HCT116 (cell line): ENCODE results near the gene HECW1. TPM values are rescaled to one million over a fixed set of nuclear protein-coding genes. Genes with fewer than 3 reads are reported as not detected.

Experiments
- ATAC-seq: fragments of 200-7000 bp; cut with Tn5 transposase; 2 replicates; pipeline ENCODE4 v1.9.1; 2020; ENCODE audit warnings: mild to moderate bottlenecking, moderate library complexity
- BruUV-seq: library from RNA; stranded (reverse); fragments of 400-500 nt; replicated peaks from 2 replicates; lab custom pipeline; 2021; lab: Mats Ljungman, UMichigan
- CTCF ChIA-PET: fragments of 300-600 bp; sonication (Branson Sonifier 250); formaldehyde crosslinking; loops from one replicate; lab custom pipeline; 2021; ENCODE audit warnings: antibody characterized with exemption; lab: Charles Lee
- POLR2A ChIA-PET: fragments of 300-600, 350-600 bp; sonication (Branson Sonifier 250); formaldehyde crosslinking; loops from one replicate; lab custom pipeline; 2021; ENCODE audit warnings: antibody characterized with exemption; lab: Charles Lee
- RAD21 ChIA-PET, 2 experiments: fragments of 300-600 bp; sonication (Branson Sonifier 250); formaldehyde crosslinking; loops; one replicate each; lab custom pipeline; 2023; ENCODE audit warnings: low total read pairs in 2 of 2; ENCODE audit not compliant: uncharacterized antibody in 2 of 2, unreplicated experiment in 2 of 2, low non-redundant PET in 1 of 2; lab: Charles Lee
- DNase-seq: peaks from one replicate; pipeline ENCODE4 v3.0.0-alpha.2; 2010; ENCODE audit warnings: low read depth, low spot score
- H2AFZ ChIP-seq: fragments of 200-600 bp; shearing (Covaris generic), sonication (generic); 2 replicates; pipeline ENCODE4 v1.6.1; 2017; ENCODE audit warnings: low read depth, mixed run types, mixed read lengths, antibody characterized with exemption, low read length; ENCODE audit not compliant: poor library complexity, severe bottlenecking
- H3K27ac ChIP-seq: 2 replicates; pipeline ENCODE4 v1.5.1; 2012; ENCODE audit warnings: low read depth, low read length
- H3K27me3 ChIP-seq: fragments of 200-600 bp; sonication (generic); 2 replicates; pipeline ENCODE4 v1.6.1; 2016; ENCODE audit warnings: mixed run types, low read length, mixed read lengths; ENCODE audit not compliant: insufficient read depth
- H3K36me3 ChIP-seq, 2 experiments: fragments of 200-500 bp in 1 of 2; fragments of 200-600 bp in 1 of 2; sonication (Bioruptor generic) in 1 of 2; sonication (generic) in 1 of 2; 2 replicates each; pipeline versions ENCODE4 v1.5.1 to v1.6.1; 2014 to 2016; ENCODE audit warnings: low read length in 2 of 2, inconsistent platforms in 1 of 2, mixed read lengths in 1 of 2, mixed run types in 1 of 2; ENCODE audit not compliant: insufficient read depth in 2 of 2, control insufficient read depth in 1 of 2
- H3K4me1 ChIP-seq, 2 experiments: fragments of 200-600 bp in 1 of 2; sonication (generic) in 1 of 2; 2 replicates each; pipeline versions ENCODE4 v1.5.1 to v1.6.1; 2012 to 2017; ENCODE audit warnings: low read length in 2 of 2, inconsistent platforms in 1 of 2, mild to moderate bottlenecking in 1 of 2, mixed read lengths in 1 of 2, mixed run types in 1 of 2, moderate library complexity in 1 of 2; ENCODE audit not compliant: insufficient read depth in 2 of 2, control insufficient read depth in 1 of 2
- H3K4me2 ChIP-seq: fragments of 200-600 bp; sonication (generic); 2 replicates; pipeline ENCODE4 v1.6.1; 2017; ENCODE audit warnings: mixed run types, low read length, mixed read lengths
- H3K4me3 ChIP-seq, 2 experiments: fragments of 200-600 bp in 1 of 2; sonication (generic) in 1 of 2; replicated peaks in 1 of 2; 2 replicates each; pipeline ENCODE4 v1.5.1; 2011 to 2016; ENCODE audit warnings: low read length in 2 of 2, control low read depth in 1 of 2, low read depth in 1 of 2, mild to moderate bottlenecking in 1 of 2, mixed read lengths in 1 of 2, mixed run types in 1 of 2
- H3K79me2 ChIP-seq: fragments of 200-600 bp; sonication (generic); 2 replicates; pipeline ENCODE4 v1.6.1; 2017; ENCODE audit warnings: mild to moderate bottlenecking, mixed run types, low read length, moderate library complexity, mixed read lengths; ENCODE audit not compliant: insufficient read depth
- H3K9ac ChIP-seq: fragments of 200-600 bp; sonication (generic); 2 replicates; pipeline ENCODE4 v1.6.1; 2016; ENCODE audit warnings: low read length, mixed read lengths
- H3K9me2 ChIP-seq: fragments of 200-600 bp; sonication (generic), shearing (Covaris generic); 2 replicates; pipeline ENCODE4 v1.6.1; 2017; ENCODE audit warnings: mixed run types, mild to moderate bottlenecking, moderate library complexity; ENCODE audit not compliant: insufficient read depth
- H3K9me3 ChIP-seq, 2 experiments: fragments of 200-500 bp in 1 of 2; fragments of 200-600 bp in 1 of 2; sonication (Bioruptor generic) in 1 of 2; sonication (generic) in 1 of 2; 2 replicates each; pipeline ENCODE4 v1.6.1; 2014 to 2017; ENCODE audit warnings: low read length in 2 of 2, mixed read lengths in 2 of 2, inconsistent platforms in 1 of 2, low read depth in 1 of 2, mild to moderate bottlenecking in 1 of 2, mixed run types in 1 of 2, moderate library complexity in 1 of 2; ENCODE audit not compliant: control insufficient read depth in 1 of 2, insufficient read depth in 1 of 2
- H4K20me1 ChIP-seq: fragments of 200-600 bp; sonication (generic), shearing (Covaris generic); 2 replicates; pipeline ENCODE4 v1.6.1; 2017; ENCODE audit warnings: mixed run types, mild to moderate bottlenecking, moderate library complexity; ENCODE audit not compliant: insufficient read depth
- CEBPB ChIP-seq: IDR thresholded peaks from 2 replicates; pipeline ENCODE4 v1.6.1; 2012; ENCODE audit warnings: low read depth
- ELF1 ChIP-seq: IDR thresholded peaks from 2 replicates; pipeline ENCODE4 v1.6.1; 2012; ENCODE audit warnings: low read depth, borderline replicate concordance
- EZH2 ChIP-seq: fragments of 200-600 bp; sonication (generic); IDR thresholded peaks from 2 replicates; pipeline ENCODE4 v1.6.1; 2017; ENCODE audit warnings: antibody characterized with exemption, mixed run types
- EZH2phosphoT487 ChIP-seq: fragments of 200-600 bp; IDR thresholded peaks from 2 replicates; pipeline ENCODE4 v1.6.1; 2018; ENCODE audit warnings: antibody characterized with exemption, borderline replicate concordance
- SP1 ChIP-seq: IDR thresholded peaks from 2 replicates; pipeline ENCODE4 v1.6.1; 2012; ENCODE audit warnings: low read depth
- ZFX ChIP-seq: fragments of 450-650 bp; IDR thresholded peaks from 2 replicates; pipeline ENCODE4 v1.6.1; 2017
- ZNF274 ChIP-seq: fragments of 200-500 bp; sonication (Bioruptor generic); IDR thresholded peaks from 2 replicates; pipeline ENCODE4 v1.6.1; 2014; ENCODE audit warnings: mild to moderate bottlenecking, low read depth, low read length, inconsistent platforms
- intact Hi-C: fragments of 100-400 bp; cut with micrococcal nuclease; formaldehyde crosslinking; loops from 2 replicates; pipeline ENCODE4 v1.10.0; 2022
- total RNA-seq: library from RNA; stranded (reverse); gene quantifications from one replicate; pipeline ENCODE4 v1.2.1, GENCODE V29; 2021; ENCODE audit not compliant: unreplicated experiment
- TF ChIP-seq, protein P1 (sequence below): IDR thresholded peaks from 2 replicates; pipeline ENCODE4 v1.6.1; 2012
- TF ChIP-seq, protein P2 (sequence below), 3 experiments: fragments of 200-600 bp in 1 of 3; sonication (generic) in 1 of 3; IDR thresholded peaks in 2 of 3; conservative IDR thresholded peaks in 1 of 3; 2 replicates each; pipeline ENCODE4 v1.5.1; 2012 to 2017; ENCODE audit warnings: low read depth in 2 of 3, low read length in 2 of 3, antibody characterized with exemption in 1 of 3, borderline replicate concordance in 1 of 3, control low read depth in 1 of 3, mild to moderate bottlenecking in 1 of 3, mixed read lengths in 1 of 3, mixed run types in 1 of 3, moderate library complexity in 1 of 3; ENCODE audit not compliant: insufficient read depth in 1 of 3

HECW1 gene
- total RNA-seq, 1 experiment from 2014 or later = 5.6 TPM

DNA sequence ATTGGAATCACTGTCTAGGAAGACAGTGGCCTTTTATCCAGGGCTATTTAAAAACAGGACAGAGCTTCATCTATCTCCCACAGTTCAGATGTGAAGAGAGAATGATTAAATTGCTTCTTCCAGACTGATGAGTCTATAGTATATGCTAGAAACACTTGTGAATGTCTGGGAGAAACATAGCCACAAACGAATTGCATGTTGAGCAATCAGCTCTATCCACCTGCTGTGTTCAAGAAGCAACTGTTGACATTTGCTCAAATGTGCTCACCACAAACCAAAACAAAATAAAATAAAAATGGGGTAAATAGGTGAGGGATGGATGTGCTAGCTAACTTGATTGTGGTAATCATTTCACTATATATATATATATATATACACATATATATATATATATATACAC lies 195.1 kb downstream of the HECW1 start:
- no peaks in the 10 kb centered on the region for H3K36me3 ChIP-seq
- ATAC-seq (no peak), DNase-seq (no peak)
- no peaks in the 10 kb centered on the region for H3K79me2 ChIP-seq
- no peak overlapping the region for H2AFZ ChIP-seq
- no peaks in the 10 kb centered on the region for H3K9me2 ChIP-seq
- peaks cover 0 to 17% of the 10 kb centered on the region in 2 experiments; a peak in 2 of 4 replicates for H3K4me1 ChIP-seq
- POLR2A ChIA-PET = no interaction called here
- RAD21 ChIA-PET = no interaction called here
- no peaks in the 10 kb centered on the region for H4K20me1 ChIP-seq
- no peak overlapping the region for H3K9ac ChIP-seq
- no peaks in the 10 kb centered on the region for H3K9me3 ChIP-seq
- H3K27me3 ChIP-seq = no peaks in the 10 kb centered on the region
- no TSS peak for BruUV-seq
- no peak for TF ChIP-seq CEBPB
- TF ChIP-seq ZFX = no peak
- no peak for TF ChIP-seq SP1
- TF ChIP-seq, protein P1, sequence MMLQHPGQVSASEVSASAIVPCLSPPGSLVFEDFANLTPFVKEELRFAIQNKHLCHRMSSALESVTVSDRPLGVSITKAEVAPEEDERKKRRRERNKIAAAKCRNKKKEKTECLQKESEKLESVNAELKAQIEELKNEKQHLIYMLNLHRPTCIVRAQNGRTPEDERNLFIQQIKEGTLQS = no peak
- TF ChIP-seq EZH2 = no peak
- TF ChIP-seq ELF1 = no peak
- no peak for TF ChIP-seq EZH2phosphoT487
- no peak overlapping the region for H3K4me3 ChIP-seq
- intact Hi-C loops = no loop called here
- CTCF ChIA-PET = no interaction called here
- no peak overlapping the region for H3K27ac ChIP-seq
- H3K4me2 ChIP-seq = no peak overlapping the region

DNA sequence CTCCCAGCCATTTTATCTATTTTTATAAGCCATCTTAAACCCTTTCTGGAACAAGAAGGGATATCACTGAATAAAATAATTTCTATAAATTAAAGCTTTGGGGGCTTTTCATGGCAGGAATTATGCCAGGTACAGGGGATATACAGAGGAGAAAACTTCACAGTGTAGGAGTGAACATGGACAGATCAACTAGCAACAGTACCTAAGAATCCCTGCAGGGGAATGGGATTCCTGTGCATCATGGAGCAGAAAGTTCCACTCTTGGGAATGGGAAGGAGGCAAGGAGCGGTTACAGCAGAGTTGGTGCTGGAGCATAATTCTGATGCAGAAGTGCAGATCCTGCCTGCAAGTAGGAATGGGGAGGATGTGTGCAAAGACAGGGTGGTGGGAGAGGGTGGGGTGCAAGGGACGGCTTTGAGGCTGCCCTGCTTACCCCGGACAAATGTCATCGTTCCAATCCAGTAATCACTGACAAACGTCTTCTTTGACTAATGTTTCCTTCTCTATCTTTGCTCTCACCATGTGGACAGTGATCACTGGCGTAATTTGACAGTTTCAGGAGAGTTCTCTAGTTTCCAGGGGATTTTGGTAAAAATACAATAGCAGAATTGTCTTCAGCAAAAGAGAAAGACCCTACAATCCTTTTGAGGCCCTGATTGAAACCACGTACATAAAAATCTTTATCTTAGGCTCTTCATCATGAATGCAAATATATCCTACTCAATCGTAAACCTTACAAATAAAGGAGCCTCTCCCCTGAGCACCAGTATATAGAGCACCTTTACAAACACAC lies 196.7 kb downstream of the HECW1 start:
- H3K4me1 ChIP-seq = peaks cover 0 to 2% of the 10 kb centered on the region in 2 experiments; a peak in 2 of 4 replicates
- H3K27ac ChIP-seq = no peak overlapping the region
- H3K9ac ChIP-seq = no peak overlapping the region
- H3K9me2 ChIP-seq = no peaks in the 10 kb centered on the region
- H4K20me1 ChIP-seq = no peaks in the 10 kb centered on the region
- no peak for ATAC-seq
- no peaks in the 10 kb centered on the region for H3K36me3 ChIP-seq
- no peak for DNase-seq
- H3K79me2 ChIP-seq = no peaks in the 10 kb centered on the region
- ChIA-PET CTCF (interaction anchor here (0.7 kb wide), 1 partner anchor 15 kb away, joined by 3 read pairs; no protein-coding TSS in a partner anchor), POLR2A (no interaction called here), RAD21 (no interaction called here)
- no peak overlapping the region for H2AFZ ChIP-seq
- no peak overlapping the region for H3K4me2 ChIP-seq
- TF ChIP-seq, protein P2, sequence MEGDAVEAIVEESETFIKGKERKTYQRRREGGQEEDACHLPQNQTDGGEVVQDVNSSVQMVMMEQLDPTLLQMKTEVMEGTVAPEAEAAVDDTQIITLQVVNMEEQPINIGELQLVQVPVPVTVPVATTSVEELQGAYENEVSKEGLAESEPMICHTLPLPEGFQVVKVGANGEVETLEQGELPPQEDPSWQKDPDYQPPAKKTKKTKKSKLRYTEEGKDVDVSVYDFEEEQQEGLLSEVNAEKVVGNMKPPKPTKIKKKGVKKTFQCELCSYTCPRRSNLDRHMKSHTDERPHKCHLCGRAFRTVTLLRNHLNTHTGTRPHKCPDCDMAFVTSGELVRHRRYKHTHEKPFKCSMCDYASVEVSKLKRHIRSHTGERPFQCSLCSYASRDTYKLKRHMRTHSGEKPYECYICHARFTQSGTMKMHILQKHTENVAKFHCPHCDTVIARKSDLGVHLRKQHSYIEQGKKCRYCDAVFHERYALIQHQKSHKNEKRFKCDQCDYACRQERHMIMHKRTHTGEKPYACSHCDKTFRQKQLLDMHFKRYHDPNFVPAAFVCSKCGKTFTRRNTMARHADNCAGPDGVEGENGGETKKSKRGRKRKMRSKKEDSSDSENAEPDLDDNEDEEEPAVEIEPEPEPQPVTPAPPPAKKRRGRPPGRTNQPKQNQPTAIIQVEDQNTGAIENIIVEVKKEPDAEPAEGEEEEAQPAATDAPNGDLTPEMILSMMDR (IDR thresholded peaks at IDR 0.05 in 2 of 3, conservative IDR thresholded peaks at IDR 0.05 in 1 of 3; ENCODE audit: borderline replicate concordance in 1 of 3, insufficient read depth in 1 of 3, low read depth in 2 of 3, low read length in 2 of 3) = 0 out of 6 replicates have a peak, but pooled peaks of 1 of the 3 experiments have one; percentile 3
- no peak for TF ChIP-seq ZNF274
- BruUV-seq = no TSS peak
- intact Hi-C loops = no loop called here
- no peaks in the 10 kb centered on the region for H3K9me3 ChIP-seq
- H3K27me3 ChIP-seq = no peaks in the 10 kb centered on the region
- H3K4me3 ChIP-seq = no peak overlapping the region
